Glutamatergic neuron (in vitro differentiated cells): ENCODE measurements around the gene POLDIP2. TPM values are rescaled to one million over a fixed set of nuclear protein-coding genes. Genes with fewer than 3 reads are reported as not detected.

ENCODE experiments used
- DNase-seq: peaks from one replicate; pipeline ENCODE4 v3.0.0; 2022
- H3K27ac Mint-ChIP-seq: one replicate; pipeline ENCODE4 v1.8.0; 2020; ENCODE audit warnings: mild to moderate bottlenecking, mixed read lengths, inconsistent platforms; ENCODE audit not compliant: unreplicated experiment
- H3K27me3 Mint-ChIP-seq: one replicate; pipeline ENCODE4 v1.8.0; 2020; ENCODE audit warnings: mild to moderate bottlenecking, moderate library complexity, mixed read lengths, inconsistent platforms; ENCODE audit not compliant: unreplicated experiment
- H3K36me3 Mint-ChIP-seq: one replicate; pipeline ENCODE4 v1.8.0; 2020; ENCODE audit warnings: mild to moderate bottlenecking, mixed read lengths, inconsistent platforms; ENCODE audit not compliant: unreplicated experiment
- H3K4me1 Mint-ChIP-seq: one replicate; pipeline ENCODE4 v1.8.0; 2020; ENCODE audit warnings: mild to moderate bottlenecking, low read depth, mixed read lengths, inconsistent platforms; ENCODE audit not compliant: unreplicated experiment
- H3K4me3 Mint-ChIP-seq: one replicate; pipeline ENCODE4 v1.8.0; 2020; ENCODE audit warnings: mild to moderate bottlenecking, mixed read lengths, inconsistent platforms; ENCODE audit not compliant: unreplicated experiment
- H3K9me3 Mint-ChIP-seq: one replicate; pipeline ENCODE4 v1.8.0; 2020; ENCODE audit warnings: mild to moderate bottlenecking, moderate library complexity, mixed read lengths, inconsistent platforms; ENCODE audit not compliant: unreplicated experiment
- CTCF ChIP-seq: fragments of 200-600 bp; sonication (generic); IDR thresholded peaks from one replicate; pipeline ENCODE4 v1.5.0; 2021; ENCODE audit not compliant: partially characterized antibody, unreplicated experiment
- total RNA-seq: library from RNA; stranded (reverse); fragmentation: NEBNext Ultra II Directional; extraction: Animal tissue kit (Norgen Biotek cat#: 25700); gene quantifications from one replicate; pipeline ENCODE4 v1.2.1, GENCODE V29; 2021; ENCODE audit not compliant: unreplicated experiment

POLDIP2 gene
- total RNA-seq, 1 donor from 2014 or later, result 73.5 TPM

GRCh38 chr17:28324781-28325180 is 32.5 kb downstream of the POLDIP2 start:
- peak overlapping the region; percentile 83 for H3K4me3 Mint-ChIP-seq
- no peak for TF ChIP-seq CTCF
- peak overlapping the region; percentile 94 for H3K27ac Mint-ChIP-seq
- no peak for DNase-seq
- peaks cover 5% of the 10 kb centered on the region for H3K27me3 Mint-ChIP-seq
- peaks cover 3% of the 10 kb centered on the region for H3K9me3 Mint-ChIP-seq
- H3K4me1 Mint-ChIP-seq, result peaks cover 40% of the 10 kb centered on the region
- H3K36me3 Mint-ChIP-seq, result no peaks in the 10 kb centered on the region

- H3K27me3 Mint-ChIP-seq, result peaks cover 9% of the 10 kb centered on the region
Measured at GRCh38 chr17:28324267-28324745, 33.0 kb downstream of the POLDIP2 start.

GRCh38 chr17:28320215-28321061 is 36.9 kb downstream of the POLDIP2 start:
- Mint-ChIP-seq H3K27me3 (peaks cover 20% of the 10 kb centered on the region), H3K4me3 (peak overlapping the region; percentile 83), H3K4me1 (peaks cover 36% of the 10 kb centered on the region), H3K27ac (peak overlapping the region; percentile 96), H3K9me3 (peaks cover 12% of the 10 kb centered on the region), H3K36me3 (no peaks in the 10 kb centered on the region)
- no peak for TF ChIP-seq CTCF
- no peak for DNase-seq

More at GRCh38 chr17:28324267-28324745, 33.0 kb downstream of the POLDIP2 start:
- H3K27ac Mint-ChIP-seq, result peak overlapping the region; percentile 94
- peaks cover 7% of the 10 kb centered on the region for H3K9me3 Mint-ChIP-seq
- H3K36me3 Mint-ChIP-seq, result no peaks in the 10 kb centered on the region
- peak overlapping the region; percentile 83 for H3K4me3 Mint-ChIP-seq
- DNase-seq, result no peak
- peaks cover 40% of the 10 kb centered on the region for H3K4me1 Mint-ChIP-seq
- no peak for TF ChIP-seq CTCF

GRCh38 chr17:28319598-28319935 is 37.8 kb downstream of the POLDIP2 start:
- Mint-ChIP-seq H3K4me1 (peaks cover 27% of the 10 kb centered on the region), H3K27ac (peak overlapping the region; percentile 96), H3K9me3 (peaks cover 10% of the 10 kb centered on the region), H3K36me3 (no peaks in the 10 kb centered on the region), H3K4me3 (peak overlapping the region; percentile 83), H3K27me3 (peaks cover 17% of the 10 kb centered on the region)
- no peak for DNase-seq
- TF ChIP-seq CTCF, result no peak
